Non-pigmented ciliary epithelial cell (primary cell): ENCODE measurements around the gene THAP10.
"Not testable (repeated sequence)": the region's sequence is repeated elsewhere in the genome, so short reads cannot be mapped to it uniquely, and the experiment has no call there.

Experiments used
- DNase-seq: peaks from one replicate; pipeline ENCODE4 v3.0.0-alpha.2; 2010; ENCODE audit warnings: low read depth

THAP10 gene

GRCh38 chr15:70892002-70892911, at the start of gene THAP10, which contains the start of gene LRRC49:
Gene THAP10 (minus strand): TSS chr15:70892433. CDS start chr15:70892272, 161 bp downstream.
Gene LRRC49 (plus strand): TSS chr15:70892826. CDS start chr15:70892895, 69 bp downstream.
- DNase-seq = peak; percentile 76

- no peak for DNase-seq
Measured at GRCh38 chr15:70936326-70936725, 44.1 kb upstream of the THAP10 start.

- no peak for DNase-seq
Measured at GRCh38 chr15:70935631-70936030, 43.4 kb upstream of the THAP10 start.

- DNase-seq = no peak
Measured at GRCh38 chr15:70933411-70933810, 41.2 kb upstream of the THAP10 start.

GRCh38 chr15:70932397-70932796, 40.2 kb upstream of the THAP10 start:
- DNase-seq = no peak

GRCh38 chr15:70931821-70932220, 39.6 kb upstream of the THAP10 start:
- DNase-seq = no peak

GRCh38 chr15:70926914-70927313, 34.7 kb upstream of the THAP10 start:
- DNase-seq = not testable (repeated sequence)

GRCh38 chr15:70923311-70924080, 31.3 kb upstream of the THAP10 start:
- no peak for DNase-seq

- no peak for DNase-seq
Measured at GRCh38 chr15:70922119-70922518, 29.9 kb upstream of the THAP10 start.

GRCh38 chr15:70920981-70921696, 28.9 kb upstream of the THAP10 start:
- DNase-seq = no peak

- no peak for DNase-seq
Measured at GRCh38 chr15:70917955-70918354, 25.7 kb upstream of the THAP10 start.

GRCh38 chr15:70916531-70916930, 24.3 kb upstream of the THAP10 start:
- DNase-seq = no peak

GRCh38 chr15:70912187-70912586, 20.0 kb upstream of the THAP10 start:
- DNase-seq = no peak

GRCh38 chr15:70910958-70911357, 18.7 kb upstream of the THAP10 start:
- no peak for DNase-seq

GRCh38 chr15:70907784-70908471, 15.7 kb upstream of the THAP10 start:
- no peak for DNase-seq

GRCh38 chr15:70906842-70907241, 14.6 kb upstream of the THAP10 start:
- DNase-seq = no peak

- DNase-seq = peak; percentile 82
Measured at GRCh38 chr15:70902107-70902506, 9.9 kb upstream of the THAP10 start.

GRCh38 chr15:70892912-70893560, 803 bp upstream of the THAP10 start:
- no peak for DNase-seq

GRCh38 chr15:70882361-70882760, 9.9 kb downstream of the THAP10 start:
- DNase-seq = no peak

GRCh38 chr15:70880781-70881180, 11.5 kb downstream of the THAP10 start:
- DNase-seq = no peak

- DNase-seq = no peak
Measured at GRCh38 chr15:70879401-70879800, 12.8 kb downstream of the THAP10 start.
